ENCODE results near the gene ZNF239. TPM values are rescaled to one million over a fixed set of nuclear protein-coding genes. Genes with fewer than 3 reads are reported as not detected.

ZNF239 gene
- total and polyA plus RNA-seq, 2 of the 8 experiments (the other 6 are each of a cell fraction or from before 2014, with no cell fraction given): 2.4 to 11.4 TPM

GRCh38 chr10:43622038-43622437, 47.6 kb upstream of the ZNF239 start (continued):
- no peak for TF ChIP-seq EGR1 (IDR thresholded peaks at IDR 0.05; ENCODE audit: borderline replicate concordance, low read depth, low read length)
- TF ChIP-seq NANOG (IDR thresholded peaks at IDR 0.05; ENCODE audit: insufficient read depth, low read depth, low read length, poor library complexity, severe bottlenecking): no peak
- no peak for TF ChIP-seq BCL11A (IDR thresholded peaks at IDR 0.05; ENCODE audit: low read depth in 2 of 2, low read length in 2 of 2)
- no peak for TF ChIP-seq SUZ12 (IDR thresholded peaks at IDR 0.05; ENCODE audit: low read length)
- no peak for TF ChIP-seq BACH1 (IDR thresholded peaks at IDR 0.05; ENCODE audit: low read length)
- no peak for TF ChIP-seq CBX5 (IDR thresholded peaks at IDR 0.05; ENCODE audit: low read depth, low read length)
- TF ChIP-seq GABPA (IDR thresholded peaks at IDR 0.05; ENCODE audit: borderline replicate concordance, insufficient read depth, low read length): no peak
